Spleen (tissue), 11 donors: Measurements from ENCODE around the gene SAT2. TPM values are rescaled to one million over a fixed set of nuclear protein-coding genes. Genes with fewer than 3 reads are reported as not detected.

Experiments used
- DNase-seq: peaks from one replicate; pipeline ENCODE4 v3.0.0-alpha.2; 2020
- H3K27ac ChIP-seq, 8 donors: fragments of 200-600 bp; sonication (generic) in 7 of 8; 1 replicate in 4 of 8; 2 replicates in 4 of 8; pipeline versions ENCODE4 v1.5.0 to v1.8.0; 2016 to 2021; ENCODE audit warnings: inconsistent platforms in 4 of 8, mild to moderate bottlenecking in 4 of 8, moderate library complexity in 1 of 8
- H3K27me3 ChIP-seq, 7 donors: fragments of 200-600 bp; sonication (generic) in 6 of 7; replicated peaks in 1 of 7; 1 replicate in 4 of 7; 2 replicates in 3 of 7; pipeline versions ENCODE4 v1.5.0 to v1.8.0; 2016 to 2021; ENCODE audit warnings: inconsistent platforms in 3 of 7, mild to moderate bottlenecking in 1 of 7
- H3K36me3 ChIP-seq, 6 donors: fragments of 200-600 bp; sonication (generic) in 5 of 6; 1 replicate in 4 of 6; 2 replicates in 2 of 6; pipeline versions ENCODE4 v1.5.0 to v1.8.0; 2016 to 2021; ENCODE audit warnings: inconsistent platforms in 2 of 6
- H3K4me1 ChIP-seq, 6 donors: fragments of 200-600 bp; sonication (generic) in 5 of 6; 1 replicate in 3 of 6; 2 replicates in 3 of 6; pipeline versions ENCODE4 v1.5.0 to v1.8.0; 2016 to 2021; ENCODE audit warnings: inconsistent platforms in 3 of 6
- H3K4me3 ChIP-seq, 8 donors: fragments of 200-600 bp; sonication (generic) in 7 of 8; 1 replicate in 4 of 8; 2 replicates in 4 of 8; pipeline versions ENCODE4 v1.5.0 to v1.8.0; 2016 to 2021; ENCODE audit warnings: inconsistent platforms in 4 of 8, mild to moderate bottlenecking in 4 of 8, moderate library complexity in 2 of 8
- H3K9me3 ChIP-seq, 8 donors: fragments of 200-600 bp; sonication (generic) in 7 of 8; 1 replicate in 4 of 8; 2 replicates in 4 of 8; pipeline versions ENCODE4 v1.5.0 to v1.8.0; 2016 to 2021; ENCODE audit warnings: inconsistent platforms in 4 of 8
- CTCF ChIP-seq, 11 experiments: fragments of 200-600 bp in 7 of 11; fragments of 450-650 bp in 4 of 11; sonication (generic) in 4 of 11; IDR thresholded peaks in 8 of 11; conservative IDR thresholded peaks in 3 of 11; 1 replicate in 7 of 11; 2 replicates in 4 of 11; pipeline versions ENCODE4 v1.4.0 to v1.8.0; 2016 to 2021; ENCODE audit warnings: antibody characterized with exemption in 11 of 11, inconsistent platforms in 4 of 11, mild to moderate bottlenecking in 1 of 11
- POLR2A ChIP-seq, 3 donors: fragments of 450-650 bp; IDR thresholded peaks; one replicate each; pipeline ENCODE4 v1.5.1; 2017; ENCODE audit warnings: antibody characterized with exemption in 3 of 3, mild to moderate bottlenecking in 1 of 3
- POLR2AphosphoS5 ChIP-seq, 3 donors: sonication (generic); formaldehyde crosslinking; IDR thresholded peaks; one replicate each; pipeline ENCODE4 v1.5.1; 2017; ENCODE audit warnings: antibody characterized with exemption in 3 of 3
- WGBS, 5 donors: extraction: QIAGEN DNeasy Blood & Tissue Kit in 3 of 5; methylation state at CpG; one replicate each; pipeline versions ENCODE4 v1.1.5 to v1.1.7; 2013 to 2018; 5-methylcytosine and 5-hydroxymethylcytosine counted together
- intact Hi-C: fragments of 100-400 bp; cut with DNase I; formaldehyde crosslinking; loops from one replicate; pipeline ENCODE4 v1.15.0; 2023; ENCODE audit warnings: low total_unique reads
- polyA plus RNA-seq, 3 donors: library from polyadenylated mRNA; stranded (reverse); fragments of 200-250 nt; gene quantifications; one replicate each; pipeline ENCODE4 v1.2.1, GENCODE V29; 2013
- total RNA-seq, 7 donors: library from RNA; depleted of rRNA in 3 of 7; stranded (reverse); fragments of >200 nt in 3 of 7; fragmentation: NEBNext Ultra II Directional in 4 of 7; extraction: Animal tissue kit (Norgen Biotek cat#: 25700) in 4 of 7; gene quantifications; one replicate each; pipeline versions ENCODE4 v1.1.0 to v1.2.1, GENCODE V29; 2016 to 2021
- donor health status: healthy with polysubstance abuse.
- donor health status: DM: no; HTN: no; CAD: no; lungs with moderate emphysema.
- donor health status: DM: no; HTN: no; CAD: no.
- donor health status: Bipolar disorder and iron deficiency.
- donor health status: healthy.
- donor health status: DM: no; HTN: no; CAD: no.
- donor health status: DM: yes; HTN: yes; CAD: no.

Gene SAT2
- total and polyA plus RNA-seq, 10 donors: 65.1 to 229 (median 90.3) TPM

GRCh38 chr17:7623661-7624060, 4.0 kb downstream of the SAT2 start:
- Histone ChIP-seq H3K27ac (no peak overlapping the region), H3K9me3 (no peaks in the 10 kb centered on the region), H3K27me3 (no peaks in the 10 kb centered on the region), H3K4me1 (peaks cover 9 to 28% (median 19%) of the 10 kb centered on the region in 6 donors), H3K4me3 (no peak overlapping the region), H3K36me3 (peaks cover 0 to 14% (median 0%) of the 10 kb centered on the region in 6 donors)
- DNase-seq: no peak
- TF ChIP-seq POLR2AphosphoS5 (IDR thresholded peaks at IDR 0.05) (no peak), CTCF (IDR thresholded peaks at IDR 0.05 in 8 of 11, conservative IDR thresholded peaks at IDR 0.05 in 3 of 11) (no peak), POLR2A (IDR thresholded peaks at IDR 0.05) (no peak)
- intact Hi-C loops: loop anchor here (10.0 kb wide), 1 partner anchor 61 kb away; the partner anchor contains the start of genes TP53 and WRAP53
- 83 to 90% (median 88%) methylated on average over 5 of the region's 5 CpGs for WGBS, 5 donors

- no peak for DNase-seq
- 91 to 96% (median 95%) methylated on average over 8 of the region's 8 CpGs for WGBS, 5 donors
- H3K36me3 ChIP-seq: peaks cover 0 to 9% (median 0%) of the 10 kb centered on the region in 6 donors
- peaks cover 0 to 6% (median 0%) of the 10 kb centered on the region in 6 donors for H3K4me1 ChIP-seq
- no peak overlapping the region for H3K27ac ChIP-seq
- H3K27me3 ChIP-seq: no peaks in the 10 kb centered on the region
- H3K9me3 ChIP-seq: no peaks in the 10 kb centered on the region
- TF ChIP-seq CTCF (IDR thresholded peaks at IDR 0.05 in 8 of 11, conservative IDR thresholded peaks at IDR 0.05 in 3 of 11): no peak
- H3K4me3 ChIP-seq: no peak overlapping the region
- intact Hi-C loops: loop anchor here (10.0 kb wide), 1 partner anchor 64 kb away; the partner anchor contains the start of genes TP53 and WRAP53
Observed at GRCh38 chr17:7620835-7621234, 6.8 kb downstream of the SAT2 start.

GRCh38 chr17:7618608-7619007, 9.0 kb downstream of the SAT2 start:
- Histone ChIP-seq H3K4me1 (peaks cover 4 to 15% (median 6%) of the 10 kb centered on the region in 6 donors), H3K27ac (no peak overlapping the region)

More at GRCh38 chr17:7618608-7619007, 9.0 kb downstream of the SAT2 start:
- Histone ChIP-seq H3K4me3 (no peak overlapping the region), H3K9me3 (no peaks in the 10 kb centered on the region), H3K27me3 (no peaks in the 10 kb centered on the region), H3K36me3 (no peaks in the 10 kb centered on the region)
- DNase-seq: no peak
- 63 to 80% (median 73%) methylated on average over 5 of the region's 5 CpGs for WGBS, 5 donors
- intact Hi-C loops: no loop called here
- TF ChIP-seq POLR2A (IDR thresholded peaks at IDR 0.05) (no peak), POLR2AphosphoS5 (IDR thresholded peaks at IDR 0.05) (no peak), CTCF (IDR thresholded peaks at IDR 0.05 in 8 of 11, conservative IDR thresholded peaks at IDR 0.05 in 3 of 11) (no peak)
